ENCODE measurements around the gene AGXT. TPM values are rescaled to one million over a fixed set of nuclear protein-coding genes. Genes with fewer than 3 reads are reported as not detected.

The AGXT gene
- total and polyA plus RNA-seq, 4 donors, result 254 to 1,572 (median 1,428) TPM

DNA sequence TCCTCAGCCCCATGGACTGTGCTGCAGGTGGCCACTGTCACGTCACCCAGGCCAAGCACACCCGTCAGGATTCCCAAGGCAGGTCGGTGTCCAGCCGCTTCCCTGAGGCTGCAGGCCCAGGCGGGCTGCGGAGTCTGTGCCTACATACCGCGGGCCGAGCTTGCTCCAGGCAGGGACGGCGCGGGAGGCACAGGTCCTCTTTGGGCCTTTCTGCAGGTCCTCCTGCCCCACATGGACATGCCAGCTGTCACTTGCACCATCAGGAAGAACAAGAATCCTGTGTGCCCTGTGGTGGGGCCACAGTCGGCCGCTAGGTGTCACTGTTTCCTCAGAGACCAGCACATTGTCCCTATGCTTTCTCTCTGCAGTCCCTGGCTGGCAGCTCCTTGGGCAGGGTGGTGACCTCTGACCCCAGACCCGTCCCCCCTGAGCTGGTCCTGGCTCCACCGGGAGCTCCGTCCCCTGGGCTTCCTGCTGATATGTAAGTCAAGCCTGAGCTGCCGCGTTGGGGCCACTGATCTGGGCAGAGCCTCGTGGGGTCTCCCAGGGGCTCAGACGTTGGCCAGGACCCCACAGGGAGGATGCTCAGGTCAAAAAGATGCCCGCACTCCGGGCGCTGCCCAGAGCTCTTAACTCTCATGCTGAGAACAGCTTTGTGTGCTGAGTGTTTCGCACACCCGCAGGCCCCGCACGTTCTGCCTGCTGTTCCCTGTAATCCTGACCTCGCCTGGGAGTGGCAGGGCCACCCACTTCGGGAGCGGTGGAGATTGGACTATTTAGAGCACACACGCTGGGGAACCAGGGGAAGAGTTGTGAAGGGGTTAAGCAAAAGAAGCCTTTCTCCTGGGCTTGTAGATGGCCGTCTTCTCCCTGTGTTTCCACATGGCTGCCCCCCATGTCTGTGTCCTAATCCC lies 17.3 kb upstream of the AGXT start (continued):
- TF ChIP-seq, protein P1, sequence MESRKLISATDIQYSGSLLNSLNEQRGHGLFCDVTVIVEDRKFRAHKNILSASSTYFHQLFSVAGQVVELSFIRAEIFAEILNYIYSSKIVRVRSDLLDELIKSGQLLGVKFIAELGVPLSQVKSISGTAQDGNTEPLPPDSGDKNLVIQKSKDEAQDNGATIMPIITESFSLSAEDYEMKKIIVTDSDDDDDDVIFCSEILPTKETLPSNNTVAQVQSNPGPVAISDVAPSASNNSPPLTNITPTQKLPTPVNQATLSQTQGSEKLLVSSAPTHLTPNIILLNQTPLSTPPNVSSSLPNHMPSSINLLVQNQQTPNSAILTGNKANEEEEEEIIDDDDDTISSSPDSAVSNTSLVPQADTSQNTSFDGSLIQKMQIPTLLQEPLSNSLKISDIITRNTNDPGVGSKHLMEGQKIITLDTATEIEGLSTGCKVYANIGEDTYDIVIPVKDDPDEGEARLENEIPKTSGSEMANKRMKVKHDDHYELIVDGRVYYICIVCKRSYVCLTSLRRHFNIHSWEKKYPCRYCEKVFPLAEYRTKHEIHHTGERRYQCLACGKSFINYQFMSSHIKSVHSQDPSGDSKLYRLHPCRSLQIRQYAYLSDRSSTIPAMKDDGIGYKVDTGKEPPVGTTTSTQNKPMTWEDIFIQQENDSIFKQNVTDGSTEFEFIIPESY (IDR thresholded peaks at IDR 0.05), result no peak
- TF ChIP-seq FOXA2 (IDR thresholded peaks at IDR 0.05) (no peak), JUND (IDR thresholded peaks at IDR 0.05) (no peak), YY1 (IDR thresholded peaks at IDR 0.05) (no peak), SP1 (IDR thresholded peaks at IDR 0.05) (peak; percentile 24), FOXA1 (IDR thresholded peaks at IDR 0.05) (no peak), TAF1 (conservative IDR thresholded peaks at IDR 0.05) (no peak), EGR1 (IDR thresholded peaks at IDR 0.05; ENCODE audit: low read depth in 2 of 2) (no peak), GABPA (IDR thresholded peaks at IDR 0.05 in 1 of 2, conservative IDR thresholded peaks at IDR 0.05 in 1 of 2) (no peak)

DNA sequence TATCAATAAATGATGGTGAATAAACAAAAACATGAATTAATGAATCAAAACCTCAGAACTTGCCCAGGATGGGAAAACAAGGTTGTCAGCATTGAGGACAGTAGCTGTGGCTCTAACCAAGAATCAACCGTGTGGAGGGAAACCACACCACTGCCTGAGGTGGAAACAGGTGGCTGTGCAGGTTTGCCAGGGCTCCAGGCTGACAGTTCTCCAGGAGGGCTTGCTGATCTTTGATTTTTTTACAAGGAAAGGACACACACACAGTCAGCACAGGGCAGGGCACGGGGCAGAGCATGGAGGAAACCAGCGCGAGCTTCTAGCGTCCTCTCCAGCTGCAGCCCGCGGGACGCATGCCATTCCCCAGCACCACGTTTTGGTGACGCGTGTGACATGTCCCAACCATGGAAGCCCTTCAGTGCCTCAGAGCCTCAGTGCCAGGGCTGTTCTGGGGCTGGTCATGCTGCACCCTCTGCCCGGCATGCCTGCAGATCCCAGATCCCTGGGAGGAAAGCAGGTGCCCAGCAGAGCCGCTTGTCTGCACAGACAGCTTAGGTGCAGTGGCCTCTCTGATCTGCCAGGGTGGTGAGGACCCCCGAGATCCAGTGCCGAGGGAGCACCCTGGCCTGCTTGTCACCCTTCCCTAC lies 15.8 kb upstream of the AGXT start:
- DNase-seq (ENCODE audit: low spot score), result no peak
- no peak overlapping the region for H3K27ac ChIP-seq (ENCODE audit: low read depth in 1 of 2, low read length in 2 of 2)
- no peaks in the 10 kb centered on the region for H3K36me3 ChIP-seq (ENCODE audit: control insufficient read depth in 4 of 4, insufficient read depth in 3 of 4, low read depth in 1 of 4, low read length in 3 of 4)
- no peak for TF ChIP-seq FOXA2 (IDR thresholded peaks at IDR 0.05)
- TF ChIP-seq GABPA (IDR thresholded peaks at IDR 0.05 in 1 of 2, conservative IDR thresholded peaks at IDR 0.05 in 1 of 2), result no peak
- no peak for TF ChIP-seq SP1 (IDR thresholded peaks at IDR 0.05)
- TF ChIP-seq YY1 (IDR thresholded peaks at IDR 0.05), result no peak
- TF ChIP-seq, protein P2, sequence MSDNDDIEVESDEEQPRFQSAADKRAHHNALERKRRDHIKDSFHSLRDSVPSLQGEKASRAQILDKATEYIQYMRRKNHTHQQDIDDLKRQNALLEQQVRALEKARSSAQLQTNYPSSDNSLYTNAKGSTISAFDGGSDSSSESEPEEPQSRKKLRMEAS (IDR thresholded peaks at IDR 0.05), result no peak
- TF ChIP-seq, protein P3, sequence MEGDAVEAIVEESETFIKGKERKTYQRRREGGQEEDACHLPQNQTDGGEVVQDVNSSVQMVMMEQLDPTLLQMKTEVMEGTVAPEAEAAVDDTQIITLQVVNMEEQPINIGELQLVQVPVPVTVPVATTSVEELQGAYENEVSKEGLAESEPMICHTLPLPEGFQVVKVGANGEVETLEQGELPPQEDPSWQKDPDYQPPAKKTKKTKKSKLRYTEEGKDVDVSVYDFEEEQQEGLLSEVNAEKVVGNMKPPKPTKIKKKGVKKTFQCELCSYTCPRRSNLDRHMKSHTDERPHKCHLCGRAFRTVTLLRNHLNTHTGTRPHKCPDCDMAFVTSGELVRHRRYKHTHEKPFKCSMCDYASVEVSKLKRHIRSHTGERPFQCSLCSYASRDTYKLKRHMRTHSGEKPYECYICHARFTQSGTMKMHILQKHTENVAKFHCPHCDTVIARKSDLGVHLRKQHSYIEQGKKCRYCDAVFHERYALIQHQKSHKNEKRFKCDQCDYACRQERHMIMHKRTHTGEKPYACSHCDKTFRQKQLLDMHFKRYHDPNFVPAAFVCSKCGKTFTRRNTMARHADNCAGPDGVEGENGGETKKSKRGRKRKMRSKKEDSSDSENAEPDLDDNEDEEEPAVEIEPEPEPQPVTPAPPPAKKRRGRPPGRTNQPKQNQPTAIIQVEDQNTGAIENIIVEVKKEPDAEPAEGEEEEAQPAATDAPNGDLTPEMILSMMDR (IDR thresholded peaks at IDR 0.05; ENCODE audit: low read depth, low read length, missing input control), result no peak
- no peak for TF ChIP-seq RAD21 (IDR thresholded peaks at IDR 0.05)
- TF ChIP-seq JUND (IDR thresholded peaks at IDR 0.05), result no peak
- TF ChIP-seq, protein P4, sequence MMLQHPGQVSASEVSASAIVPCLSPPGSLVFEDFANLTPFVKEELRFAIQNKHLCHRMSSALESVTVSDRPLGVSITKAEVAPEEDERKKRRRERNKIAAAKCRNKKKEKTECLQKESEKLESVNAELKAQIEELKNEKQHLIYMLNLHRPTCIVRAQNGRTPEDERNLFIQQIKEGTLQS (IDR thresholded peaks at IDR 0.05), result no peak
- TF ChIP-seq, protein P5, sequence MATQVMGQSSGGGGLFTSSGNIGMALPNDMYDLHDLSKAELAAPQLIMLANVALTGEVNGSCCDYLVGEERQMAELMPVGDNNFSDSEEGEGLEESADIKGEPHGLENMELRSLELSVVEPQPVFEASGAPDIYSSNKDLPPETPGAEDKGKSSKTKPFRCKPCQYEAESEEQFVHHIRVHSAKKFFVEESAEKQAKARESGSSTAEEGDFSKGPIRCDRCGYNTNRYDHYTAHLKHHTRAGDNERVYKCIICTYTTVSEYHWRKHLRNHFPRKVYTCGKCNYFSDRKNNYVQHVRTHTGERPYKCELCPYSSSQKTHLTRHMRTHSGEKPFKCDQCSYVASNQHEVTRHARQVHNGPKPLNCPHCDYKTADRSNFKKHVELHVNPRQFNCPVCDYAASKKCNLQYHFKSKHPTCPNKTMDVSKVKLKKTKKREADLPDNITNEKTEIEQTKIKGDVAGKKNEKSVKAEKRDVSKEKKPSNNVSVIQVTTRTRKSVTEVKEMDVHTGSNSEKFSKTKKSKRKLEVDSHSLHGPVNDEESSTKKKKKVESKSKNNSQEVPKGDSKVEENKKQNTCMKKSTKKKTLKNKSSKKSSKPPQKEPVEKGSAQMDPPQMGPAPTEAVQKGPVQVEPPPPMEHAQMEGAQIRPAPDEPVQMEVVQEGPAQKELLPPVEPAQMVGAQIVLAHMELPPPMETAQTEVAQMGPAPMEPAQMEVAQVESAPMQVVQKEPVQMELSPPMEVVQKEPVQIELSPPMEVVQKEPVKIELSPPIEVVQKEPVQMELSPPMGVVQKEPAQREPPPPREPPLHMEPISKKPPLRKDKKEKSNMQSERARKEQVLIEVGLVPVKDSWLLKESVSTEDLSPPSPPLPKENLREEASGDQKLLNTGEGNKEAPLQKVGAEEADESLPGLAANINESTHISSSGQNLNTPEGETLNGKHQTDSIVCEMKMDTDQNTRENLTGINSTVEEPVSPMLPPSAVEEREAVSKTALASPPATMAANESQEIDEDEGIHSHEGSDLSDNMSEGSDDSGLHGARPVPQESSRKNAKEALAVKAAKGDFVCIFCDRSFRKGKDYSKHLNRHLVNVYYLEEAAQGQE (IDR thresholded peaks at IDR 0.05), result no peak
- TF ChIP-seq HNF4G (IDR thresholded peaks at IDR 0.05), result no peak
- no peak for TF ChIP-seq RXRA (IDR thresholded peaks at IDR 0.05)
- no peak for TF ChIP-seq NR2F2 (IDR thresholded peaks at IDR 0.05)
- no peak for TF ChIP-seq FOXA1 (IDR thresholded peaks at IDR 0.05)
- TF ChIP-seq, protein P1 (IDR thresholded peaks at IDR 0.05), result no peak
- no peak for TF ChIP-seq EGR1 (IDR thresholded peaks at IDR 0.05; ENCODE audit: low read depth in 2 of 2)
- no peak for TF ChIP-seq HNF4A (conservative IDR thresholded peaks at IDR 0.05)
- TF ChIP-seq TAF1 (conservative IDR thresholded peaks at IDR 0.05), result no peak
- 92% methylated on average over 15 of the region's 15 CpGs for WGBS
- peaks cover 10 to 40% (median 29%) of the 10 kb centered on the region in 4 donors for H3K4me1 ChIP-seq (ENCODE audit: control insufficient read depth in 4 of 4, insufficient read depth in 4 of 4, low read length in 3 of 4)
- H3K9me3 ChIP-seq (ENCODE audit: control insufficient read depth in 4 of 4, low read length in 3 of 4), result no peaks in the 10 kb centered on the region
- no peaks in the 10 kb centered on the region for H3K27me3 ChIP-seq (ENCODE audit: control insufficient read depth in 4 of 4, insufficient read depth in 4 of 4, low read length in 3 of 4)
- no peak overlapping the region for H3K9ac ChIP-seq (ENCODE audit: low read depth in 1 of 2, low read length in 2 of 2)
- no peak overlapping the region for H3K4me3 ChIP-seq (ENCODE audit: low read depth in 1 of 3, low read length in 3 of 3)
